HEK293 (cell line): ENCODE data around the gene IFI44L.

Experiments
- CTCF ChIA-PET: fragments of 350-600 bp; formaldehyde crosslinking; extraction: SDS; loops from one replicate; lab custom pipeline; 2021; ENCODE audit warnings: antibody characterized with exemption; lab: Yijun Ruan, JAX
- POLR2A ChIA-PET: fragments of 300-600 bp; formaldehyde crosslinking; extraction: SDS; loops from one replicate; lab custom pipeline; 2020; ENCODE audit warnings: antibody characterized with exemption, inconsistent platforms; lab: Yijun Ruan, JAX
- H3K27ac ChIP-seq: fragments of 200-500 bp; sonication (Bioruptor generic); 2 replicates; pipeline ENCODE4 v1.5.1; 2014; ENCODE audit warnings: low read depth, low read length, control low read depth, inconsistent platforms; ENCODE audit errors: extremely low read depth
- H3K36me3 ChIP-seq, 2 experiments: fragments of 200-500 bp in 1 of 2; sonication (Bioruptor generic) in 1 of 2; 1 replicate in 1 of 2; 2 replicates in 1 of 2; pipeline ENCODE4 v1.5.1; 2014 to 2017; ENCODE audit warnings: inconsistent platforms in 2 of 2, low read length in 2 of 2; ENCODE audit not compliant: control insufficient read depth in 2 of 2, insufficient read depth in 1 of 2
- H3K4me1 ChIP-seq: fragments of 200-500 bp; sonication (Bioruptor generic); 2 replicates; pipeline ENCODE4 v1.5.1; 2014; ENCODE audit warnings: mild to moderate bottlenecking, low read length, inconsistent platforms; ENCODE audit not compliant: control insufficient read depth, insufficient read depth
- H3K4me3 ChIP-seq: 2 replicates; pipeline ENCODE4 v1.5.1; 2011; ENCODE audit warnings: low read depth, mild to moderate bottlenecking, control low read depth, low read length, moderate library complexity
- H3K9me3 ChIP-seq: fragments of 200-500 bp; sonication (Bioruptor generic); 2 replicates; pipeline ENCODE4 v1.5.1; 2014; ENCODE audit warnings: low read depth, low read length, inconsistent platforms; ENCODE audit not compliant: control insufficient read depth, insufficient read depth
- HOXC10 ChIP-seq: sonication (generic); formaldehyde crosslinking; IDR thresholded peaks from 2 replicates; pipeline ENCODE4 v1.8.1; 2023; ENCODE audit warnings: mild to moderate bottlenecking, missing genetic modification reagents
- KLF7 ChIP-seq: fragments of 450-650 bp; formaldehyde crosslinking; IDR thresholded peaks from 2 replicates; pipeline ENCODE4 v1.5.1; 2016; ENCODE audit warnings: missing biosample characterization, missing genetic modification characterization, borderline replicate concordance
- SP3 ChIP-seq: fragments of 450-650 bp; formaldehyde crosslinking; IDR thresholded peaks from 2 replicates; pipeline ENCODE4 v1.5.1; 2016; ENCODE audit warnings: missing biosample characterization, missing genetic modification characterization
- YY2 ChIP-seq: fragments of 450-650 bp; formaldehyde crosslinking; IDR thresholded peaks from 2 replicates; pipeline ENCODE4 v1.5.1; 2016; ENCODE audit warnings: missing biosample characterization, missing genetic modification characterization
- ZBTB17 ChIP-seq: fragments of 450-650 bp; formaldehyde crosslinking; IDR thresholded peaks from 2 replicates; pipeline ENCODE4 v1.5.1; 2016; ENCODE audit warnings: missing biosample characterization, missing genetic modification characterization
- ZFP3 ChIP-seq: fragments of 450-650 bp; formaldehyde crosslinking; IDR thresholded peaks from 2 replicates; pipeline ENCODE4 v1.5.1; 2016; ENCODE audit warnings: low read depth, missing biosample characterization, missing genetic modification characterization
- ZFP41 ChIP-seq: fragments of 450-650 bp; formaldehyde crosslinking; IDR thresholded peaks from 2 replicates; pipeline ENCODE4 v1.5.1; 2016; ENCODE audit warnings: missing biosample characterization, missing genetic modification characterization, borderline replicate concordance
- ZNF266 ChIP-seq: fragments of 450-650 bp; formaldehyde crosslinking; IDR thresholded peaks from 2 replicates; pipeline ENCODE4 v1.5.1; 2016; ENCODE audit warnings: missing biosample characterization, missing genetic modification characterization, low read depth
- ZNF354C ChIP-seq: fragments of 450-650 bp; formaldehyde crosslinking; IDR thresholded peaks from 2 replicates; pipeline ENCODE4 v1.5.1; 2016; ENCODE audit warnings: missing biosample characterization, missing genetic modification characterization, low read depth, borderline replicate concordance
- ZNF426 ChIP-seq: fragments of 450-650 bp; formaldehyde crosslinking; IDR thresholded peaks from 2 replicates; pipeline ENCODE4 v1.5.1; 2017; ENCODE audit warnings: missing biosample characterization, missing genetic modification characterization, mild to moderate bottlenecking, inconsistent platforms, moderate library complexity
- ZNF501 ChIP-seq: fragments of 450-650 bp; formaldehyde crosslinking; IDR thresholded peaks from 2 replicates; pipeline ENCODE4 v1.5.1; 2016; ENCODE audit warnings: missing biosample characterization, missing genetic modification characterization
- ZNF621 ChIP-seq: fragments of 450-650 bp; formaldehyde crosslinking; IDR thresholded peaks from 2 replicates; pipeline ENCODE4 v1.5.1; 2017; ENCODE audit warnings: missing biosample characterization, missing genetic modification characterization
- ZNF747 ChIP-seq: fragments of 450-650 bp; formaldehyde crosslinking; IDR thresholded peaks from 2 replicates; pipeline ENCODE4 v1.5.1; 2016; ENCODE audit warnings: missing biosample characterization, missing genetic modification characterization
- TF ChIP-seq, protein P1 (sequence below): fragments of 450-650 bp; formaldehyde crosslinking; IDR thresholded peaks from 2 replicates; pipeline ENCODE4 v1.5.1; 2016; ENCODE audit warnings: missing biosample characterization, missing genetic modification characterization
- TF ChIP-seq, protein P2 (sequence below): fragments of 450-650 bp; IDR thresholded peaks from 2 replicates; pipeline ENCODE4 v1.5.1; 2018; ENCODE audit warnings: missing biosample characterization, mild to moderate bottlenecking, missing genetic modification characterization
- TF ChIP-seq, protein P3 (sequence below): fragments of 450-650 bp; formaldehyde crosslinking; IDR thresholded peaks from 2 replicates; pipeline ENCODE4 v1.5.1; 2016; ENCODE audit warnings: missing biosample characterization, missing genetic modification characterization
- TF ChIP-seq, protein P4 (sequence below): fragments of 450-650 bp; formaldehyde crosslinking; IDR thresholded peaks from 2 replicates; pipeline ENCODE4 v1.5.1; 2017; ENCODE audit warnings: missing biosample characterization, missing genetic modification characterization
- TF ChIP-seq, protein P5 (sequence below): fragments of 450-650 bp; formaldehyde crosslinking; IDR thresholded peaks from 2 replicates; pipeline ENCODE4 v1.5.1; 2016; ENCODE audit warnings: missing biosample characterization, missing genetic modification characterization
- TF ChIP-seq, protein P6 (sequence below): fragments of 450-650 bp; formaldehyde crosslinking; IDR thresholded peaks from 2 replicates; pipeline ENCODE4 v1.5.1; 2016; ENCODE audit warnings: missing biosample characterization, missing genetic modification characterization
- TF ChIP-seq, protein P7 (sequence below): fragments of 450-650 bp; formaldehyde crosslinking; IDR thresholded peaks from 2 replicates; pipeline ENCODE4 v1.5.0; 2017; ENCODE audit warnings: missing biosample characterization, missing genetic modification characterization, borderline replicate concordance

Gene IFI44L

DNA sequence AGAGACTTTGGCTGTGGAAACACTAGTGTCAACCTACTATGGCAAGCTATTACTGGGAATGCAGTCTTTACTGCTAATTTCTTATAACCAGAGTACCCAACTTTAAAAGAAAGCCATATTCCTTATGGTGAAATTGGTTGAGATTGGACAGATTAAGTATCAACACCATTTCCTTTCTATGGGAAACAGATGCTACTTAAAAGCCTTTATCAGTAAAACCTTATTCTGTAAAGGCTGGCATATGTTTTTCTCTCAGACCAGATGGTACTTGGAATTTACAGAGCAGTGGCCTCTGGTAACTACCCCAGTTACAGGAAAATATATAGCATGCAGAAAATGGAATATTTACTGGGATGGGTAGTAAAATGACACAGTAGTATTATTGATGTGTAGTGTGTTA lies 48.2 kb downstream of the IFI44L start:
- TF ChIP-seq HOXC10 (CRISPR knock-in tag) (no peak), YY2 (tag by site-specific recombination) (no peak), ZNF747 (tag by site-specific recombination) (no peak), SP3 (tag by site-specific recombination) (no peak), ZNF426 (tag by site-specific recombination) (no peak), ZNF266 (no peak), ZFP41 (tag by site-specific recombination) (no peak), ZFP3 (tag by site-specific recombination) (no peak), KLF7 (tag by site-specific recombination) (no peak), ZNF621 (tag by site-specific recombination) (no peak), ZBTB17 (tag by site-specific recombination) (no peak), ZNF354C (tag by site-specific recombination) (no peak), ZNF501 (no peak)
- TF ChIP-seq, protein P1, sequence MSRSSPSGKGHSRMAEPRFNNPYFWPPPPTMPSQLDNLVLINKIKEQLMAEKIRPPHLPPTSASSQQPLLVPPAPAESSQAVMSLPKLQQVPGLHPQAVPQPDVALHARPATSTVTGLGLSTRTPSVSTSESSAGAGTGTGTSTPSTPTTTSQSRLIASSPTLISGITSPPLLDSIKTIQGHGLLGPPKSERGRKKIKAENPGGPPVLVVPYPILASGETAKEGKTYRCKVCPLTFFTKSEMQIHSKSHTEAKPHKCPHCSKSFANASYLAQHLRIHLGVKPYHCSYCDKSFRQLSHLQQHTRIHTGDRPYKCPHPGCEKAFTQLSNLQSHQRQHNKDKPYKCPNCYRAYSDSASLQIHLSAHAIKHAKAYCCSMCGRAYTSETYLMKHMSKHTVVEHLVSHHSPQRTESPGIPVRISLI, result no peak
- TF ChIP-seq, protein P2, sequence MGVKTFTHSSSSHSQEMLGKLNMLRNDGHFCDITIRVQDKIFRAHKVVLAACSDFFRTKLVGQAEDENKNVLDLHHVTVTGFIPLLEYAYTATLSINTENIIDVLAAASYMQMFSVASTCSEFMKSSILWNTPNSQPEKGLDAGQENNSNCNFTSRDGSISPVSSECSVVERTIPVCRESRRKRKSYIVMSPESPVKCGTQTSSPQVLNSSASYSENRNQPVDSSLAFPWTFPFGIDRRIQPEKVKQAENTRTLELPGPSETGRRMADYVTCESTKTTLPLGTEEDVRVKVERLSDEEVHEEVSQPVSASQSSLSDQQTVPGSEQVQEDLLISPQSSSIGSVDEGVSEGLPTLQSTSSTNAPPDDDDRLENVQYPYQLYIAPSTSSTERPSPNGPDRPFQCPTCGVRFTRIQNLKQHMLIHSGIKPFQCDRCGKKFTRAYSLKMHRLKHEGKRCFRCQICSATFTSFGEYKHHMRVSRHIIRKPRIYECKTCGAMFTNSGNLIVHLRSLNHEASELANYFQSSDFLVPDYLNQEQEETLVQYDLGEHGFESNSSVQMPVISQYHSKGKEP (tag by site-specific recombination), result no peak
- TF ChIP-seq, protein P3, sequence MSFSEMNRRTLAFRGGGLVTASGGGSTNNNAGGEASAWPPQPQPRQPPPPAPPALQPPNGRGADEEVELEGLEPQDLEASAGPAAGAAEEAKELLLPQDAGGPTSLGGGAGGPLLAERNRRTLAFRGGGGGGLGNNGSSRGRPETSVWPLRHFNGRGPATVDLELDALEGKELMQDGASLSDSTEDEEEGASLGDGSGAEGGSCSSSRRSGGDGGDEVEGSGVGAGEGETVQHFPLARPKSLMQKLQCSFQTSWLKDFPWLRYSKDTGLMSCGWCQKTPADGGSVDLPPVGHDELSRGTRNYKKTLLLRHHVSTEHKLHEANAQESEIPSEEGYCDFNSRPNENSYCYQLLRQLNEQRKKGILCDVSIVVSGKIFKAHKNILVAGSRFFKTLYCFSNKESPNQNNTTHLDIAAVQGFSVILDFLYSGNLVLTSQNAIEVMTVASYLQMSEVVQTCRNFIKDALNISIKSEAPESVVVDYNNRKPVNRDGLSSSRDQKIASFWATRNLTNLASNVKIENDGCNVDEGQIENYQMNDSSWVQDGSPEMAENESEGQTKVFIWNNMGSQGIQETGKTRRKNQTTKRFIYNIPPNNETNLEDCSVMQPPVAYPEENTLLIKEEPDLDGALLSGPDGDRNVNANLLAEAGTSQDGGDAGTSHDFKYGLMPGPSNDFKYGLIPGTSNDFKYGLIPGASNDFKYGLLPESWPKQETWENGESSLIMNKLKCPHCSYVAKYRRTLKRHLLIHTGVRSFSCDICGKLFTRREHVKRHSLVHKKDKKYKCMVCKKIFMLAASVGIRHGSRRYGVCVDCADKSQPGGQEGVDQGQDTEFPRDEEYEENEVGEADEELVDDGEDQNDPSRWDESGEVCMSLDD (tag by site-specific recombination), result no peak
- TF ChIP-seq, protein P4, sequence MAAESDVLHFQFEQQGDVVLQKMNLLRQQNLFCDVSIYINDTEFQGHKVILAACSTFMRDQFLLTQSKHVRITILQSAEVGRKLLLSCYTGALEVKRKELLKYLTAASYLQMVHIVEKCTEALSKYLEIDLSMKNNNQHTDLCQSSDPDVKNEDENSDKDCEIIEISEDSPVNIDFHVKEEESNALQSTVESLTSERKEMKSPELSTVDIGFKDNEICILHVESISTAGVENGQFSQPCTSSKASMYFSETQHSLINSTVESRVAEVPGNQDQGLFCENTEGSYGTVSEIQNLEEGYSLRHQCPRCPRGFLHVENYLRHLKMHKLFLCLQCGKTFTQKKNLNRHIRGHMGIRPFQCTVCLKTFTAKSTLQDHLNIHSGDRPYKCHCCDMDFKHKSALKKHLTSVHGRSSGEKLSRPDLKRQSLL (tag by site-specific recombination), result no peak
- TF ChIP-seq, protein P5, sequence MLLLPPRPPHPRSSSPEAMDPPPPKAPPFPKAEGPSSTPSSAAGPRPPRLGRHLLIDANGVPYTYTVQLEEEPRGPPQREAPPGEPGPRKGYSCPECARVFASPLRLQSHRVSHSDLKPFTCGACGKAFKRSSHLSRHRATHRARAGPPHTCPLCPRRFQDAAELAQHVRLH (tag by site-specific recombination), result no peak
- TF ChIP-seq, protein P6, sequence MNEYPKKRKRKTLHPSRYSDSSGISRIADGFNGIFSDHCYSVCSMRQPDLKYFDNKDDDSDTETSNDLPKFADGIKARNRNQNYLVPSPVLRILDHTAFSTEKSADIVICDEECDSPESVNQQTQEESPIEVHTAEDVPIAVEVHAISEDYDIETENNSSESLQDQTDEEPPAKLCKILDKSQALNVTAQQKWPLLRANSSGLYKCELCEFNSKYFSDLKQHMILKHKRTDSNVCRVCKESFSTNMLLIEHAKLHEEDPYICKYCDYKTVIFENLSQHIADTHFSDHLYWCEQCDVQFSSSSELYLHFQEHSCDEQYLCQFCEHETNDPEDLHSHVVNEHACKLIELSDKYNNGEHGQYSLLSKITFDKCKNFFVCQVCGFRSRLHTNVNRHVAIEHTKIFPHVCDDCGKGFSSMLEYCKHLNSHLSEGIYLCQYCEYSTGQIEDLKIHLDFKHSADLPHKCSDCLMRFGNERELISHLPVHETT (tag by site-specific recombination), result no peak
- TF ChIP-seq, protein P7, sequence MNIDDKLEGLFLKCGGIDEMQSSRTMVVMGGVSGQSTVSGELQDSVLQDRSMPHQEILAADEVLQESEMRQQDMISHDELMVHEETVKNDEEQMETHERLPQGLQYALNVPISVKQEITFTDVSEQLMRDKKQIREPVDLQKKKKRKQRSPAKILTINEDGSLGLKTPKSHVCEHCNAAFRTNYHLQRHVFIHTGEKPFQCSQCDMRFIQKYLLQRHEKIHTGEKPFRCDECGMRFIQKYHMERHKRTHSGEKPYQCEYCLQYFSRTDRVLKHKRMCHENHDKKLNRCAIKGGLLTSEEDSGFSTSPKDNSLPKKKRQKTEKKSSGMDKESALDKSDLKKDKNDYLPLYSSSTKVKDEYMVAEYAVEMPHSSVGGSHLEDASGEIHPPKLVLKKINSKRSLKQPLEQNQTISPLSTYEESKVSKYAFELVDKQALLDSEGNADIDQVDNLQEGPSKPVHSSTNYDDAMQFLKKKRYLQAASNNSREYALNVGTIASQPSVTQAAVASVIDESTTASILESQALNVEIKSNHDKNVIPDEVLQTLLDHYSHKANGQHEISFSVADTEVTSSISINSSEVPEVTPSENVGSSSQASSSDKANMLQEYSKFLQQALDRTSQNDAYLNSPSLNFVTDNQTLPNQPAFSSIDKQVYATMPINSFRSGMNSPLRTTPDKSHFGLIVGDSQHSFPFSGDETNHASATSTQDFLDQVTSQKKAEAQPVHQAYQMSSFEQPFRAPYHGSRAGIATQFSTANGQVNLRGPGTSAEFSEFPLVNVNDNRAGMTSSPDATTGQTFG, result no peak
- no peak overlapping the region for H3K4me3 ChIP-seq
- H3K36me3 ChIP-seq, result no peaks in the 10 kb centered on the region
- no peak overlapping the region for H3K27ac ChIP-seq
- ChIA-PET POLR2A (no interaction called here), CTCF (interaction anchor here (0.7 to 2.4 kb wide), 2 partner anchors 51 to 59 kb away, joined by 4 to 11 read pairs; no protein-coding TSS in a partner anchor)
- no peaks in the 10 kb centered on the region for H3K9me3 ChIP-seq
- H3K4me1 ChIP-seq, result no peaks in the 10 kb centered on the region
